Peyer's patch (tissue), 4 donors: ENCODE measurements around the gene ELOVL3.

Experiments
- POLR2A ChIP-seq, 2 donors: fragments of 450-650 bp; IDR thresholded peaks; one replicate each; pipeline ENCODE4 v1.5.1; 2017; ENCODE audit warnings: antibody characterized with exemption in 2 of 2, mild to moderate bottlenecking in 2 of 2, moderate library complexity in 2 of 2
- TF ChIP-seq, protein P1 (sequence below), 6 experiments: fragments of 450-650 bp in 4 of 6; fragments of 200-600 bp in 2 of 6; sonication (generic) in 1 of 6; IDR thresholded peaks; one replicate each; pipeline ENCODE4 v1.5.1; 2017 to 2019; ENCODE audit warnings: antibody characterized with exemption in 6 of 6, mild to moderate bottlenecking in 3 of 6, moderate library complexity in 1 of 6

GRCh38 chr10:102246261-102246660 is 20.2 kb downstream of the ELOVL3 start:
- TF ChIP-seq, protein P1, sequence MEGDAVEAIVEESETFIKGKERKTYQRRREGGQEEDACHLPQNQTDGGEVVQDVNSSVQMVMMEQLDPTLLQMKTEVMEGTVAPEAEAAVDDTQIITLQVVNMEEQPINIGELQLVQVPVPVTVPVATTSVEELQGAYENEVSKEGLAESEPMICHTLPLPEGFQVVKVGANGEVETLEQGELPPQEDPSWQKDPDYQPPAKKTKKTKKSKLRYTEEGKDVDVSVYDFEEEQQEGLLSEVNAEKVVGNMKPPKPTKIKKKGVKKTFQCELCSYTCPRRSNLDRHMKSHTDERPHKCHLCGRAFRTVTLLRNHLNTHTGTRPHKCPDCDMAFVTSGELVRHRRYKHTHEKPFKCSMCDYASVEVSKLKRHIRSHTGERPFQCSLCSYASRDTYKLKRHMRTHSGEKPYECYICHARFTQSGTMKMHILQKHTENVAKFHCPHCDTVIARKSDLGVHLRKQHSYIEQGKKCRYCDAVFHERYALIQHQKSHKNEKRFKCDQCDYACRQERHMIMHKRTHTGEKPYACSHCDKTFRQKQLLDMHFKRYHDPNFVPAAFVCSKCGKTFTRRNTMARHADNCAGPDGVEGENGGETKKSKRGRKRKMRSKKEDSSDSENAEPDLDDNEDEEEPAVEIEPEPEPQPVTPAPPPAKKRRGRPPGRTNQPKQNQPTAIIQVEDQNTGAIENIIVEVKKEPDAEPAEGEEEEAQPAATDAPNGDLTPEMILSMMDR (IDR thresholded peaks at IDR 0.05): no peak
- no peak for TF ChIP-seq POLR2A (IDR thresholded peaks at IDR 0.05)
